ENCODE data around the gene RNF8.
"Not testable (repeated sequence)": the region's sequence is repeated elsewhere in the genome, so short reads cannot be mapped to it uniquely, and the experiment has no call there.

RNF8 gene

DNA sequence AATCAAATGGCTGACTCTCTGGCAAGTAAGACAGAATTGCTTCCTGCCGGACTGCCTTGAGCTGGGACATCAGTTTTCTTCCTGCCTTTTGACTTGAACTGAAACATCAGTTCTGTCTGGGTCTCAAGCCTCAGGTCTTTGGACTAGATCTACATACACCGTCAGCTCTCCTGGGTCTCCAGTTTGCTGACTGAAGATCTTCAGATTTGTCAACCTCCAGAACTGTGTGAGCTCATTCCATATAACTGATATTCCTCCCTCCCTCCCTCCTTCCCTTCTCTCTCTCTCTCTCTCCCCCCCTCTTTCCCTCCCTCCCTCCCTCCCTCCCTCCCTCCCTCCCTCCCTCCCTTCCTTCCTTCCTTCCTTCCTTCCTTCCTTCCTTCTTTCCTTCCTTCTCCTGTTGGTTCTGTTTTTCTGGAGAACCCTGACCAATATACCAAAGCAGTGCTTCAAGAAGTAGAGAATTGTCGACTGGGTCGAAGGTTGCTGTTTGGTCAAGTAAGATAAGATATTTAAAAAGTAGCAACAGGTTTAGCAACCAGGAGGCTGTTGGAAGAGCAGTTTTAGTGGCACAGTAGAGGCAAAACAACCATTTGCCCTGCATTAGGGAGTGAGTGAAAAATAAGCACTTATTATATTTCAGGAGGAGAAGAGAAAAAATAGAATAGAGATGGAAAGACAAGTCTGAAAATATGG lies 46.2 kb downstream of the RNF8 start:
- Histone ChIP-seq H3K4me1 (peaks cover 0 to 11% (median 7%) of the 10 kb centered on the region in 10 experiments; a peak in 10 of 20 replicates), H3K9me3 (replicated peaks in 1 of 11) (no peaks in the 10 kb centered on the region), H3K4me3 (no peak overlapping the region), H3K9ac (no peak overlapping the region), H3K27me3 (no peaks in the 10 kb centered on the region), H3K4me2 (no peak overlapping the region), H3K36me3 (peaks cover 0 to 9% (median 6%) of the 10 kb centered on the region in 11 experiments; a peak in 13 of 22 replicates), H4K20me1 (no peaks in the 10 kb centered on the region), H3K27ac (no peak overlapping the region)
- TF ChIP-seq Cebpa-rat (IDR thresholded peaks at IDR 0.05): no peak

DNA sequence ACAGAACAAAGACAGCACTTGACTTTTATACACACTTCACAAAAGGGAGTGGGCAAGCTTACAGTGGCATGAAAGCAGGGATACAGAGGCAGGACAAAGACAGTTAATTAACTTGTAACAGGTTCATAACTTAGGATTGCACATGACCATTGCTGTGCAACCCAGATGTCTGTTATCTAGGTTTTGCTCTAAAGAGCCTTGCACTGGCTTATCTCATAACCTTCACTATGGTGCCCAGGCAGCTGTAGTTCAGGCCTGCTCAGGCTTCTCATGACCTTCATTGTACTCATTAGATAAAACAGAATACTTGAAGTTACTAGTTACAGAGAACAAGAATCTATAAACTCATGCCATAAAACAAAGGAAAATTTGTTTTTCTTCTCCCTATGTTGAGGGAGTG lies 47.9 kb downstream of the RNF8 start:
- not testable (repeated sequence) for H3K4me2 ChIP-seq; H3K9ac ChIP-seq; H3K36me3 ChIP-seq; H3K27me3 ChIP-seq; H3K4me3 ChIP-seq; H3K27ac ChIP-seq; H3K9me3 ChIP-seq (replicated peaks in 1 of 11); H3K4me1 ChIP-seq; H4K20me1 ChIP-seq

DNA sequence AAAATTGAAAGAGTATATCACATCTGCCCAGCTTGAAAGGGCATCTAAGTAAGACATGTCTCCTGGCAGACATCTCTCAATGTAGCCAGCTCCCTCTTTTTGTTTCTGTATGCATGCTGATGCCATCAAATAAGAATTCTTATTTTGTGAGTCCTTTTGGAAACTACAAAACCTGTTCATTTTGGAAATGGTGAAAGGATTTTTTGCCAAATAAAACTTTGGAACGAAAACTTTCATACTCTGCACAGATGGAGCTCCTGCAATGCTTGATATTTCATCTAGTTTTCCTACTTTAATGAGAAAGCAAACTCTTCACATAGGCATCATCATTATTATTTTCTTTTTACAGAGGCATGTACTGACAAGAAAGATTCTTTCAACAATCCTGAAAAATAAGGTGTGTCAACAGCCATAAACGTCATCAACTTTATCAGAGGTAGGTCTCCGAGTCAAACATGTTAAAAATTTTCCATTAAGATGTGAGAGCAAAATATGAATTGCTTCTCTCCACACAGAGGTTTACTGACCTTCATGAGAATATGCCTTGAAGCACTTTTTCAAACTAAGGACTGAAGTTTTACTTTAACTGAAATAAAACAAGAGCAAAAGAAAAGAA lies 53.1 kb downstream of the RNF8 start:
- H3K9ac ChIP-seq: no peak overlapping the region
- TF ChIP-seq Cebpa-rat (IDR thresholded peaks at IDR 0.05): no peak

GRCh38 chr6:37407948-37408347 lies 54.2 kb downstream of the RNF8 start:
- no peak overlapping the region for H3K27ac ChIP-seq
- H3K4me1 ChIP-seq: no peaks in the 10 kb centered on the region
- H3K9me3 ChIP-seq (replicated peaks in 1 of 11): no peaks in the 10 kb centered on the region
- no peak overlapping the region for H3K4me2 ChIP-seq
- no peak overlapping the region for H3K4me3 ChIP-seq
- no peaks in the 10 kb centered on the region for H3K36me3 ChIP-seq
- H3K9ac ChIP-seq: no peak overlapping the region
- no peak for TF ChIP-seq Cebpa-rat (IDR thresholded peaks at IDR 0.05)
- H4K20me1 ChIP-seq: no peaks in the 10 kb centered on the region
- no peaks in the 10 kb centered on the region for H3K27me3 ChIP-seq

More for the DNA sequence above, 53.1 kb downstream of the RNF8 start:
- Histone ChIP-seq H3K4me1 (no peaks in the 10 kb centered on the region), H3K27ac (no peak overlapping the region), H3K27me3 (no peaks in the 10 kb centered on the region), H3K4me2 (no peak overlapping the region), H3K4me3 (no peak overlapping the region), H3K36me3 (no peaks in the 10 kb centered on the region), H4K20me1 (no peaks in the 10 kb centered on the region), H3K9me3 (replicated peaks in 1 of 11) (no peaks in the 10 kb centered on the region)

- no peak for TF ChIP-seq Cebpa-rat (IDR thresholded peaks at IDR 0.05)
- no peaks in the 10 kb centered on the region for H4K20me1 ChIP-seq
- H3K36me3 ChIP-seq: no peaks in the 10 kb centered on the region
- H3K4me2 ChIP-seq: no peak overlapping the region
- H3K27ac ChIP-seq: no peak overlapping the region
- no peak overlapping the region for H3K9ac ChIP-seq
- no peaks in the 10 kb centered on the region for H3K27me3 ChIP-seq
- no peaks in the 10 kb centered on the region for H3K4me1 ChIP-seq
- H3K9me3 ChIP-seq (replicated peaks in 1 of 11): no peaks in the 10 kb centered on the region
- H3K4me3 ChIP-seq: no peak overlapping the region
These were observed 55.7 kb downstream of the RNF8 start for GRCh38 chr6:37409501-37409900.

DNA sequence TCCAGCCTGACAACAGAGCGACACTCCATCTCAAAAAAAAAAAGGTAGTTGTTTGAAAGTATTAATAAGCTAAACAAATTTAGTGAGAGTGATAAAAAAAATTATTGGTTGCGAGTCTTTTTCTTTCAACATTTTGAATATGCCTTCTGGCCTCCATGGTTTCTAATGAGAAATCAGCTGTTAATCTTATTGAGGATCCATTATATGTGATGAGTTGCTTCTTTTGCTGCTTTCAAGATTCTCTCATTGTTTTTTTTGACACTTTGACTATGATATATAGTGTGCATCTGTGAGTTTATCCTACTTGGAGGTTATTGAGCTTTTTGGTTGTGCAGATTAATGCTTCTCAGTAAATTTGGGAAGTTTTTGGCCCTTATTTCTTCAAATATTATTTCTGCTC lies 63.6 kb downstream of the RNF8 start:
- Histone ChIP-seq H4K20me1 (no peaks in the 10 kb centered on the region), H3K9ac (no peak overlapping the region), H3K27me3 (no peaks in the 10 kb centered on the region), H3K4me3 (no peak overlapping the region), H3K9me3 (replicated peaks in 1 of 11) (peaks cover 0 to 14% (median 9%) of the 10 kb centered on the region in 11 experiments; a peak in 11 of 22 replicates), H3K27ac (no peak overlapping the region), H3K4me1 (no peaks in the 10 kb centered on the region), H3K4me2 (no peak overlapping the region), H3K36me3 (no peaks in the 10 kb centered on the region)
- no peak for TF ChIP-seq Cebpa-rat (IDR thresholded peaks at IDR 0.05)

DNA sequence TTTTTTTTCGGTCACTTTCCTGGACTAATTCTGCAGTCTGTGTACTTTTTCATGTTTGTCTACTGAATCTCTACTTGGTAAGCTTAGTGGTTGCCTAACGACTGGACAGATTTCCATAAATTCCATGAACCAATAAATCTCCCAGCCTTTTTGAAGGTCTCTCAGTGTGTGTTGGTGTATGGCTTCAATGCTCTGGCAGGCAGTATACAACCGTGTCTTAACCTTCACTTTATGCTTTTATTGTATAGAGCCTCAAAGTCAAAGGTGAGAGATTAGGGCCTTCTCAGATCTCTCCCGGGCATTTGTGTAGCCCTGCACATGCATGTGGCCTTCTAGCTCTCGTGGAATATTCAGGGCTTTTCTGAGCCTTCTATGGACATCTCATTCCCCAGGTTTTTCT lies 64.9 kb downstream of the RNF8 start:
- Histone ChIP-seq H3K4me3 (no peak overlapping the region), H3K9me3 (replicated peaks in 1 of 11) (peaks cover 0 to 14% (median 9%) of the 10 kb centered on the region in 11 experiments; a peak in 11 of 22 replicates), H3K27ac (no peak overlapping the region), H3K36me3 (no peaks in the 10 kb centered on the region), H3K4me2 (no peak overlapping the region), H3K4me1 (no peaks in the 10 kb centered on the region), H4K20me1 (no peaks in the 10 kb centered on the region), H3K9ac (no peak overlapping the region), H3K27me3 (no peaks in the 10 kb centered on the region)
- no peak for TF ChIP-seq Cebpa-rat (IDR thresholded peaks at IDR 0.05)

- H3K36me3 ChIP-seq: no peaks in the 10 kb centered on the region
- no peak for TF ChIP-seq Cebpa-rat (IDR thresholded peaks at IDR 0.05)
- H4K20me1 ChIP-seq: no peaks in the 10 kb centered on the region
- H3K4me2 ChIP-seq: no peak overlapping the region
- 0 out of 20 replicates have a peak, but pooled peaks cover 0 to 4% (median 0%) of the 10 kb centered on the region in 10 experiments for H3K4me1 ChIP-seq
- peaks cover 0 to 5% (median 0%) of the 10 kb centered on the region in 11 experiments; a peak in 2 of 22 replicates for H3K9me3 ChIP-seq (replicated peaks in 1 of 11)
- no peak overlapping the region for H3K9ac ChIP-seq
- no peaks in the 10 kb centered on the region for H3K27me3 ChIP-seq
- H3K4me3 ChIP-seq: no peak overlapping the region
- no peak overlapping the region for H3K27ac ChIP-seq
These were observed 72.5 kb downstream of the RNF8 start for GRCh38 chr6:37426058-37426944.

DNA sequence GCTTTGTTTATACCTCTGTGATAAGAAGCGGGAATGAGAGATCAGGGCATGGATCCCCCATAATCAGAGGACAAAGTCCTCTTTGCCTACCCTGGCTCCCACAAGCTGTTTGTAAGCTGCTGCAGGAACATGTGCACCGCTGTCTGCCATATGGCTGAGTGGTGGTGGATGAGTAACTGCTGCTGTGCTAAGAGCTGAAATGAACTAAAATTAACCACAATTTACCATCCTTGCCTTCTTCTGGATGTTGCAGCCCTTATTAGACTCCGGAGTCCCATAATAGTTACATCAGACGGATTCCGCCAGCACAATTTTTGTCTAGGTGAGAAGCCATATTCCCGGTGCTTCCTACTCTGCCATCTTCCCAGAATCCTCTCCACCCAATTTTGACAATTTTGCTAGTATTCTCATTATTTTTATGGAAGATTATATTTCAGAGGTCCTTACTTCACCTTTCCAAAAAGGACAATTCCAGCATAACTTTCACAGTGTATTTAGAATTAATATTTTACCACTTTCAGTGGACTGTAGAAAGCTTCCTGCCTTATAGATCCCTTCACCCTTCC lies 73.2 kb downstream of the RNF8 start:
- H3K4me1 ChIP-seq: peaks cover 0 to 4% (median under 1%) of the 10 kb centered on the region in 10 experiments; a peak in 5 of 20 replicates
- peaks cover 0 to 5% (median 0%) of the 10 kb centered on the region in 11 experiments; a peak in 2 of 22 replicates for H3K9me3 ChIP-seq (replicated peaks in 1 of 11)
- no peak overlapping the region for H3K9ac ChIP-seq
- H4K20me1 ChIP-seq: no peaks in the 10 kb centered on the region
- H3K27ac ChIP-seq: no peak overlapping the region
- H3K4me3 ChIP-seq: no peak overlapping the region
- no peak for TF ChIP-seq Cebpa-rat (IDR thresholded peaks at IDR 0.05)
- H3K27me3 ChIP-seq: no peaks in the 10 kb centered on the region
- H3K36me3 ChIP-seq: no peaks in the 10 kb centered on the region
- H3K4me2 ChIP-seq: no peak overlapping the region

Measured in BLaER1 treated with 17β-estradiol and CSF1 and Interleukin-3, amounts not matched to agents 10 nM and 100 nM (cell line).